ENCODE results near the gene CLEC16A.

Gene CLEC16A

DNA sequence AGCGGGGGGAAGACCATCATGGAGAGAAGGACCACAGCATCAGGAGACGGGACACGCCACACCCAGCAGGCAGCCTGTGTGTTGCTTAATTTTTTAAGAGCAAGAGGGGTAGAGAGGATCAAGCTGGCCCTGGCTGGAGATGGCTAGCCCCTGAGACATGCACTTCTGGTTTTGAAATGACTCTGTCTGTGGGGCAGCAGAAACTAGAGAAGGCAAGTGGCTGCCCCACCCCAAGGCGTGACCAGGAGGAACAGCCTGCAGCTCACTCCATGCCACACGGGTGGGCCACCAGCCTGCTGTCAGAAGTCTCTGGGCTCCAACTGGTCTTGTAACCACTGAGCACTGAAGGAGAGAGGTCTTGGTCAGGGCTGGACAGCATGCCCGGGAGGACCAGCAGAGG lies 236.1 kb downstream of the CLEC16A start:
- Histone ChIP-seq H3K36me3 (ENCODE audit: insufficient read depth) (no peaks in the 10 kb centered on the region), H3K4me3 (IDR thresholded peaks at IDR 0.05; ENCODE audit: insufficient read depth, low read depth, low read length) (no peak overlapping the region), H3K4me1 (ENCODE audit: low read depth, poor library complexity, severe bottlenecking) (peaks cover 4% of the 10 kb centered on the region), H3K79me2 (ENCODE audit: insufficient read depth, low read depth) (no peaks in the 10 kb centered on the region), H4K20me1 (ENCODE audit: insufficient read depth) (no peaks in the 10 kb centered on the region), H2AFZ (ENCODE audit: low read depth) (no peak overlapping the region), H3K27ac (no peak overlapping the region), H3K27me3 (ENCODE audit: insufficient read depth, low read depth) (no peaks in the 10 kb centered on the region), H3K9ac (no peak overlapping the region), H3K4me2 (no peak overlapping the region)
- TF ChIP-seq, protein P1, sequence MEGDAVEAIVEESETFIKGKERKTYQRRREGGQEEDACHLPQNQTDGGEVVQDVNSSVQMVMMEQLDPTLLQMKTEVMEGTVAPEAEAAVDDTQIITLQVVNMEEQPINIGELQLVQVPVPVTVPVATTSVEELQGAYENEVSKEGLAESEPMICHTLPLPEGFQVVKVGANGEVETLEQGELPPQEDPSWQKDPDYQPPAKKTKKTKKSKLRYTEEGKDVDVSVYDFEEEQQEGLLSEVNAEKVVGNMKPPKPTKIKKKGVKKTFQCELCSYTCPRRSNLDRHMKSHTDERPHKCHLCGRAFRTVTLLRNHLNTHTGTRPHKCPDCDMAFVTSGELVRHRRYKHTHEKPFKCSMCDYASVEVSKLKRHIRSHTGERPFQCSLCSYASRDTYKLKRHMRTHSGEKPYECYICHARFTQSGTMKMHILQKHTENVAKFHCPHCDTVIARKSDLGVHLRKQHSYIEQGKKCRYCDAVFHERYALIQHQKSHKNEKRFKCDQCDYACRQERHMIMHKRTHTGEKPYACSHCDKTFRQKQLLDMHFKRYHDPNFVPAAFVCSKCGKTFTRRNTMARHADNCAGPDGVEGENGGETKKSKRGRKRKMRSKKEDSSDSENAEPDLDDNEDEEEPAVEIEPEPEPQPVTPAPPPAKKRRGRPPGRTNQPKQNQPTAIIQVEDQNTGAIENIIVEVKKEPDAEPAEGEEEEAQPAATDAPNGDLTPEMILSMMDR (conservative IDR thresholded peaks at IDR 0.05; ENCODE audit: low read depth, low read length): no peak

DNA sequence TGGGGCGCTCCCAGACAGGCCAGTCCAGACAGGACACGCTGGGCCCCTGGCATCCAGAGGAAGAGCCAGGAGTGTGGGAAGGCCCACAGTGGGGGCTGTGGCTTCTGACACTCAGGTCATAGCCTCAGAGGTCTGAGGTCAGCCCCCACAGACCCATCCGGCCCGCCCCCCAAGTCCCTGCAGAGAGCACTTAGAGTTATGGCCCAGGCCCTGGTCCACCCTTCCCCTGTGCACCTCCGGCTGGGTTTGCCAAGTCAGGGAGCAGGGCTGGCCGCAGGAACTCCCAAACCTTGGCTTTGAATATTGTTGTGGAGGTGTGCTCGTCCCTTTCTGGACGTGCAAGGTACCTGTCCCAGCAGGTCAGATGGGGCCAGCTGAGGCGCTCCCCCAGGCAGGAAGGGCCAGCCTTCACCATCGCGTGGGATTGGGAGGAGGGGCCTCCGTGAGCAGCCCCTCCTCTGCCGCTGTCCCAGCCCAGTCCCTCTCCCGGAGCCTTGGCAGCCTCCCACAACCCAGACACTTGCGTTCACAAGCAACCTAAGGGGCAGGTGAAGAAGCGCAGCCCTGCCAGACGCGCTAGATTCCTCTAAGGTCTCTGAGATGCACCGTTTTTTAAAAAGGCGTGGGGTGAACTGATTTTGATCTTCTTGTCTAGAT lies 237.0 kb downstream of the CLEC16A start:
- no peaks in the 10 kb centered on the region for H3K36me3 ChIP-seq (ENCODE audit: insufficient read depth)
- TF ChIP-seq, protein P1 (conservative IDR thresholded peaks at IDR 0.05; ENCODE audit: low read depth, low read length): no peak
- H3K4me1 ChIP-seq (ENCODE audit: low read depth, poor library complexity, severe bottlenecking): peaks cover 4% of the 10 kb centered on the region
- no peak overlapping the region for H3K4me2 ChIP-seq
- H2AFZ ChIP-seq (ENCODE audit: low read depth): no peak overlapping the region
- no peak overlapping the region for H3K27ac ChIP-seq
- no peaks in the 10 kb centered on the region for H3K79me2 ChIP-seq (ENCODE audit: insufficient read depth, low read depth)
- no peak overlapping the region for H3K9ac ChIP-seq
- no peak overlapping the region for H3K4me3 ChIP-seq (IDR thresholded peaks at IDR 0.05; ENCODE audit: insufficient read depth, low read depth, low read length)
- no peaks in the 10 kb centered on the region for H3K27me3 ChIP-seq (ENCODE audit: insufficient read depth, low read depth)
- H4K20me1 ChIP-seq (ENCODE audit: insufficient read depth): no peaks in the 10 kb centered on the region

DNA sequence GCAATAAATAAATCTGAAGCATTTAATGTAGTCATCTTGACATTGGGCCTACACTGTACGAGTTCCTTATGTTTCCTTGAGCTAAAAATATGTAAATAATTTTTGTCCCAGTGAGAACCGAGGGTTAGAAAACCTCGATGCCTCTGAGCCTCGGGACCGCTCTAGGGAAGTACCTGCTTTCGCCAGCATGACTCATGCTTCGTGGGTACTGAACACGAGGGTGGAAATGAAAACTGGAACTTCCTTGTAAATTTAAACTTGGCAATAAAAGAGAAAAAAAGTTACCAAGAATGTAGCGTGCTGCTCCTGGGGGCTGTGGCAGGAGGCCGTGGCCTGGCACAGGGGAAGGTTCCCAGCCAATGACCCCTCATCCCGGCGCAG lies 237.5 kb downstream of the CLEC16A start:
- H3K79me2 ChIP-seq (ENCODE audit: insufficient read depth, low read depth): no peaks in the 10 kb centered on the region
- peaks cover 4% of the 10 kb centered on the region for H3K4me1 ChIP-seq (ENCODE audit: low read depth, poor library complexity, severe bottlenecking)
- no peaks in the 10 kb centered on the region for H3K27me3 ChIP-seq (ENCODE audit: insufficient read depth, low read depth)
- no peak overlapping the region for H2AFZ ChIP-seq (ENCODE audit: low read depth)
- H3K9ac ChIP-seq: no peak overlapping the region
- H3K4me2 ChIP-seq: no peak overlapping the region
- H3K4me3 ChIP-seq (IDR thresholded peaks at IDR 0.05; ENCODE audit: insufficient read depth, low read depth, low read length): no peak overlapping the region
- no peak overlapping the region for H3K27ac ChIP-seq
- TF ChIP-seq, protein P1 (conservative IDR thresholded peaks at IDR 0.05; ENCODE audit: low read depth, low read length): no peak
- no peaks in the 10 kb centered on the region for H3K36me3 ChIP-seq (ENCODE audit: insufficient read depth)
- H4K20me1 ChIP-seq (ENCODE audit: insufficient read depth): no peaks in the 10 kb centered on the region

DNA sequence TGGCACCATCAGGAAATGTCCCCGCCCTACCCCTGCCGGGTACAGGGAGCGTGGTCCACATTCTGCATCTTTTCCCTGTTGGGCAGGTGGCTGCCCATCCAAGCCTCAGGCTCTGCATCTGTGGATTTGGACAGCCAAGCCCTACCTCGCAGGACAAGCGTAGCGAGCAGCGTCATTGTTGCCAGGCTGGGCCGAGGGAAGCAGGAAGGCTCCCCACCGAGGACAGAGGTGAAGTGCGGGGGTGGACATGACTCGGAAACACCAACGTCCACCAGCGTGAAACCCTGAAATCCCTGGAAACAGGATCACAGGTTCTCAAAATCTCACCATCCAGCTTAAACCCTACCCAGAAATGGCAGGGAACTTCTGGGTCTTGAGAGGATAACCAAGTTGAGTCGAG lies 238.0 kb downstream of the CLEC16A start:
- TF ChIP-seq, protein P1 (conservative IDR thresholded peaks at IDR 0.05; ENCODE audit: low read depth, low read length): no peak
- H3K79me2 ChIP-seq (ENCODE audit: insufficient read depth, low read depth): no peaks in the 10 kb centered on the region
- no peak overlapping the region for H3K9ac ChIP-seq
- H3K27me3 ChIP-seq (ENCODE audit: insufficient read depth, low read depth): no peaks in the 10 kb centered on the region
- no peaks in the 10 kb centered on the region for H3K36me3 ChIP-seq (ENCODE audit: insufficient read depth)
- no peaks in the 10 kb centered on the region for H4K20me1 ChIP-seq (ENCODE audit: insufficient read depth)
- no peak overlapping the region for H2AFZ ChIP-seq (ENCODE audit: low read depth)
- no peak overlapping the region for H3K27ac ChIP-seq
- peaks cover 4% of the 10 kb centered on the region for H3K4me1 ChIP-seq (ENCODE audit: low read depth, poor library complexity, severe bottlenecking)
- no peak overlapping the region for H3K4me2 ChIP-seq
- H3K4me3 ChIP-seq (IDR thresholded peaks at IDR 0.05; ENCODE audit: insufficient read depth, low read depth, low read length): no peak overlapping the region
